A673 (cell line): ENCODE results near the gene GNAS-AS1. TPM values are rescaled to one million over a fixed set of nuclear protein-coding genes. Genes with fewer than 3 reads are reported as not detected.

ENCODE experiments used
- BruUV-seq: library from RNA; stranded (reverse); fragments of 400-500 nt; replicated peaks from 2 replicates; lab custom pipeline; 2021; lab: Mats Ljungman, UMichigan
- CTCF ChIA-PET: fragments of 300-600 bp; sonication (Branson Sonifier 250); formaldehyde crosslinking; loops from one replicate; lab custom pipeline; 2022; ENCODE audit warnings: antibody characterized with exemption; lab: Charles Lee
- POLR2A ChIA-PET: fragments of 300-600 bp; sonication (Branson Sonifier 250); formaldehyde crosslinking; loops from one replicate; lab custom pipeline; 2022; ENCODE audit warnings: antibody characterized with exemption; ENCODE audit not compliant: low non-redundant PET; lab: Charles Lee
- DNase-seq: peaks from one replicate; pipeline ENCODE4 v3.0.0-alpha.2; 2015; ENCODE audit warnings: low spot score
- H3K27ac ChIP-seq: fragments of 200-600 bp; sonication (generic); 2 replicates; pipeline ENCODE4 v1.5.1; 2016; ENCODE audit warnings: mixed run types, low read depth, mild to moderate bottlenecking, mixed read lengths, antibody characterized with exemption, low read length; ENCODE audit not compliant: poor library complexity, severe bottlenecking
- H3K27me3 ChIP-seq: fragments of 200-600 bp; sonication (generic); replicated peaks from 2 replicates; pipeline ENCODE4 v1.6.1; 2017; ENCODE audit warnings: mixed run types, low read depth, mild to moderate bottlenecking, mixed read lengths, antibody characterized with exemption, low read length; ENCODE audit not compliant: insufficient read depth, poor library complexity
- H3K36me3 ChIP-seq: fragments of 200-600 bp; sonication (generic); 2 replicates; pipeline ENCODE4 v1.6.1; 2016; ENCODE audit warnings: mixed run types, mild to moderate bottlenecking, mixed read lengths, antibody characterized with exemption, low read length; ENCODE audit not compliant: insufficient read depth, poor library complexity, severe bottlenecking
- H3K4me1 ChIP-seq: fragments of 200-600 bp; sonication (generic); 2 replicates; pipeline ENCODE4 v1.6.1; 2017; ENCODE audit warnings: mixed run types, mild to moderate bottlenecking, mixed read lengths, antibody characterized with exemption, low read length; ENCODE audit not compliant: insufficient read depth, poor library complexity, severe bottlenecking
- H3K4me3 ChIP-seq: fragments of 200-600 bp; sonication (generic); 2 replicates; pipeline ENCODE4 v1.5.1; 2016; ENCODE audit warnings: low read depth, mixed run types, mild to moderate bottlenecking, mixed read lengths, low read length; ENCODE audit not compliant: poor library complexity, severe bottlenecking
- H3K9me3 ChIP-seq: fragments of 200-600 bp; sonication (generic); 2 replicates; pipeline ENCODE4 v1.6.1; 2016; ENCODE audit warnings: mixed run types, low read depth, mild to moderate bottlenecking, mixed read lengths, antibody characterized with exemption, low read length; ENCODE audit not compliant: poor library complexity, severe bottlenecking
- CTCF ChIP-seq: fragments of 300-800, 200-600 bp; sonication (generic); conservative IDR thresholded peaks from 2 replicates; pipeline ENCODE4 v1.5.1; 2017; ENCODE audit warnings: low read depth, mild to moderate bottlenecking, antibody characterized with exemption, low read length, moderate library complexity, mixed read lengths
- EZH2 ChIP-seq: fragments of 200-600 bp; sonication (generic); IDR thresholded peaks from 2 replicates; pipeline ENCODE4 v1.6.1; 2017; ENCODE audit warnings: borderline replicate concordance, low read depth, mild to moderate bottlenecking, mixed read lengths, antibody characterized with exemption, low read length; ENCODE audit not compliant: poor library complexity, severe bottlenecking
- intact Hi-C: fragments of 100-400 bp; cut with micrococcal nuclease; formaldehyde crosslinking; loops from one replicate; pipeline ENCODE4 v1.10.0; 2022; ENCODE audit not compliant: unreplicated experiment
- total RNA-seq: library from RNA; stranded (reverse); gene quantifications from 2 replicates; pipeline ENCODE4 v1.2.3, GENCODE V29; 2021

Gene GNAS-AS1
- total RNA-seq, 1 experiment from 2014 or later, result 6.7 TPM

DNA sequence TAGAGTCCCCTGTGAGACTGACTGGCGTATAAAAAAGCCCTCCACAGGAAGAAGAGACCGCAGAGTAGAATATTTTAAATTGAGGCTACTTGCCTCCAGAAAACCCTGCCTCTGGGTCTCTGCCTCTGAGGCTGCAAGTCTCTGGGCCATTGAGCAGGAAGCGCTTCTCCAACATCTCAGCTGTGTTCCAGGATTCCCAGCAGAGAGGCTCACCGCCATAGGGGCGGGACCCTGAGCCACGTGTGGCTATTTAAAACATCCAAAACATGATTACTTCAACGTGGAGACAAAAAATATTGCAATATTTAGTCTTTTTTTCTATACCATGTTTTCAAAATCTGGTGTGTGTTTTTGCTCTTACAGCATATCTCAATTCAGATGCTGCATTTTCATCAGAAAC lies 59.4 kb downstream of the GNAS-AS1 start:
- CTCF ChIA-PET, result no interaction called here
- Histone ChIP-seq H3K36me3 (no peaks in the 10 kb centered on the region), H3K4me1 (no peaks in the 10 kb centered on the region), H3K27ac (no peak overlapping the region), H3K9me3 (no peaks in the 10 kb centered on the region), H3K4me3 (no peak overlapping the region), H3K27me3 (peaks cover 14% of the 10 kb centered on the region)
- BruUV-seq, result no TSS peak
- no peak for DNase-seq
- intact Hi-C loops, result no loop called here
- TF ChIP-seq EZH2, result no peak
- TF ChIP-seq CTCF, result no peak
- POLR2A ChIA-PET, result no interaction called here

GRCh38 chr20:58790454-58790853 lies 60.2 kb downstream of the GNAS-AS1 start:
- no peak overlapping the region for H3K27ac ChIP-seq
- ChIA-PET POLR2A (no interaction called here), CTCF (no interaction called here)
- BruUV-seq, result no TSS peak
- intact Hi-C loops, result no loop called here
- H3K9me3 ChIP-seq, result no peaks in the 10 kb centered on the region
- peaks cover 14% of the 10 kb centered on the region for H3K27me3 ChIP-seq
- no peak for TF ChIP-seq EZH2
- no peak for TF ChIP-seq CTCF
- peak; percentile 80 for DNase-seq
- H3K4me1 ChIP-seq, result no peaks in the 10 kb centered on the region
- no peaks in the 10 kb centered on the region for H3K36me3 ChIP-seq
- no peak overlapping the region for H3K4me3 ChIP-seq

- peaks cover 14% of the 10 kb centered on the region for H3K27me3 ChIP-seq
- no peaks in the 10 kb centered on the region for H3K36me3 ChIP-seq
- no peaks in the 10 kb centered on the region for H3K4me1 ChIP-seq
- DNase-seq, result no peak
- ChIA-PET POLR2A (no interaction called here), CTCF (no interaction called here)
- H3K27ac ChIP-seq, result no peak overlapping the region
- H3K9me3 ChIP-seq, result no peaks in the 10 kb centered on the region
- no TSS peak for BruUV-seq
- TF ChIP-seq CTCF (no peak), EZH2 (no peak)
- H3K4me3 ChIP-seq, result no peak overlapping the region
- intact Hi-C loops, result no loop called here
These were observed 61.7 kb downstream of the GNAS-AS1 start for GRCh38 chr20:58788896-58789544.
